ENCODE measurements around the gene CDK6. TPM values are rescaled to one million over a fixed set of nuclear protein-coding genes. Genes with fewer than 3 reads are reported as not detected.
A peak's percentile ranks its signal among the peaks of the same experiment; 100 is the strongest.

CDK6 gene
- total and polyA plus RNA-seq, 2 of the 8 experiments (the other 6 are each of a cell fraction or from before 2014, with no cell fraction given): 5.9 to 18.9 TPM

- Histone ChIP-seq H3K9ac (replicated peaks in 1 of 4; ENCODE audit: extremely low read depth in 1 of 4, low read depth in 3 of 4, low read length in 3 of 4) (no peak overlapping the region), H3K4me3 (ENCODE audit: extremely low read depth in 1 of 4, insufficient read depth in 2 of 4, low read depth in 3 of 4, low read length in 4 of 4) (no peak overlapping the region), H3K27me3 (replicated peaks in 1 of 4; ENCODE audit: control insufficient read depth in 3 of 4, extremely low read depth in 1 of 4, insufficient read depth in 3 of 4, low read length in 3 of 4) (no peaks in the 10 kb centered on the region), H3K18ac (ENCODE audit: extremely low read depth, low read length) (no peak overlapping the region), H4K91ac (replicated peaks; ENCODE audit: insufficient read length, low read length) (no peak overlapping the region), H2BK120ac (replicated peaks; ENCODE audit: low read depth, low read length) (no peak overlapping the region), H3K56ac (replicated peaks; ENCODE audit: insufficient read length, low read depth, low read length) (no peak overlapping the region), H2BK15ac (ENCODE audit: low read length) (no peak overlapping the region), H3K36me3 (ENCODE audit: control insufficient read depth in 2 of 4, insufficient read depth in 4 of 4, low read length in 3 of 4) (peaks cover 0 to 6% (median 0%) of the 10 kb centered on the region in 4 experiments; a peak in 3 of 8 replicates), H2AFZ (ENCODE audit: low read length) (no peak overlapping the region), H2BK5ac (ENCODE audit: low read depth, low read length) (no peak overlapping the region), H4K8ac (ENCODE audit: extremely low read depth, insufficient read depth, low read length) (no peak overlapping the region), H3K23me2 (ENCODE audit: low read depth, low read length) (no peaks in the 10 kb centered on the region), H3K4me1 (replicated peaks in 1 of 4; ENCODE audit: control insufficient read depth in 3 of 4, insufficient read depth in 4 of 4, low read length in 3 of 4) (peaks cover 0 to 17% (median 7%) of the 10 kb centered on the region in 4 experiments; a peak in 5 of 7 replicates), H3K4me2 (ENCODE audit: insufficient read depth in 1 of 2, low read depth in 2 of 2, low read length in 2 of 2) (no peak overlapping the region), H4K5ac (ENCODE audit: insufficient read length, low read depth, low read length) (peak overlapping the region; percentile 30), H3K79me2 (ENCODE audit: control insufficient read depth in 1 of 2, insufficient read depth in 2 of 2, low read length in 2 of 2) (peaks cover 0 to 27% of the 10 kb centered on the region in 2 experiments; a peak in 2 of 4 replicates), H3K9me3 (ENCODE audit: insufficient read depth in 2 of 2, low read depth in 1 of 2, low read length in 1 of 2) (peaks cover 0 to 9% of the 10 kb centered on the region in 2 experiments; a peak in 2 of 4 replicates), H3K27ac (ENCODE audit: low read depth, low read length) (no peak overlapping the region), H2BK20ac (ENCODE audit: low read length) (no peak overlapping the region), H3K23ac (ENCODE audit: insufficient read length) (no peak overlapping the region), H2AK5ac (ENCODE audit: low read depth, low read length) (no peak overlapping the region), H3K14ac (ENCODE audit: insufficient read length) (no peak overlapping the region), H3K79me1 (ENCODE audit: low read depth, low read length) (no peaks in the 10 kb centered on the region), H4K20me1 (replicated peaks in 1 of 2; ENCODE audit: control insufficient read depth in 1 of 2, insufficient read depth in 2 of 2, low read length in 2 of 2) (no peaks in the 10 kb centered on the region), H3K4ac (replicated peaks; ENCODE audit: insufficient read length, low read depth, low read length) (no peak overlapping the region), H2BK12ac (ENCODE audit: low read depth, low read length) (no peak overlapping the region)
- ChIA-PET CTCF (ENCODE audit: partially characterized antibody) (no interaction called here), POLR2A (ENCODE audit: partially characterized antibody) (interaction anchor here (1.4 kb wide), 1 partner anchor 13 kb away, joined by 3 read pairs; no protein-coding TSS in a partner anchor)
- no peak for FAIRE-seq
- WGBS, 2 experiments (ENCODE audit: extremely low coverage in 1 of 2, insufficient coverage in 1 of 2, insufficient read length in 1 of 2, insufficient replicate concordance in 2 of 2, low coverage in 1 of 2, low lambda C conversion rate in 2 of 2, missing lambda C conversion rate in 1 of 2): 67% methylated on average over 4 of the region's 4 CpGs; no CpG with 5 or more reads in 1 of the 2 experiments
- DNase-seq (ENCODE audit: low read depth in 1 of 2, low spot score in 2 of 2): no peak
- no peak for TF ChIP-seq EP300 (IDR thresholded peaks at IDR 0.05; ENCODE audit: borderline replicate concordance in 1 of 2, low read depth in 2 of 2, low read length in 2 of 2)
- TF ChIP-seq GABPA (IDR thresholded peaks at IDR 0.05; ENCODE audit: borderline replicate concordance, insufficient read depth, low read length): no peak
- TF ChIP-seq TEAD4 (IDR thresholded peaks at IDR 0.05; ENCODE audit: low read depth, low read length): no peak
- TF ChIP-seq NANOG (IDR thresholded peaks at IDR 0.05; ENCODE audit: insufficient read depth, low read depth, low read length, poor library complexity, severe bottlenecking): no peak
- no peak for TF ChIP-seq SP1 (IDR thresholded peaks at IDR 0.05; ENCODE audit: low read depth, low read length)
- no peak for TF ChIP-seq TBP (IDR thresholded peaks at IDR 0.05; ENCODE audit: low read depth, low read length)
- TF ChIP-seq CHD1 (IDR thresholded peaks at IDR 0.05; ENCODE audit: low read depth, low read length): no peak
Measured at GRCh38 chr7:92813390-92814024, 22.9 kb downstream of the CDK6 start.

Data from H1 (cell line).